ENCODE measurements around the gene ERMP1. TPM values are rescaled to one million over a fixed set of nuclear protein-coding genes. Genes with fewer than 3 reads are reported as not detected.

Gene ERMP1
- total RNA-seq, 2 experiments from 2014 or later = 14.7 to 15.9 TPM

DNA sequence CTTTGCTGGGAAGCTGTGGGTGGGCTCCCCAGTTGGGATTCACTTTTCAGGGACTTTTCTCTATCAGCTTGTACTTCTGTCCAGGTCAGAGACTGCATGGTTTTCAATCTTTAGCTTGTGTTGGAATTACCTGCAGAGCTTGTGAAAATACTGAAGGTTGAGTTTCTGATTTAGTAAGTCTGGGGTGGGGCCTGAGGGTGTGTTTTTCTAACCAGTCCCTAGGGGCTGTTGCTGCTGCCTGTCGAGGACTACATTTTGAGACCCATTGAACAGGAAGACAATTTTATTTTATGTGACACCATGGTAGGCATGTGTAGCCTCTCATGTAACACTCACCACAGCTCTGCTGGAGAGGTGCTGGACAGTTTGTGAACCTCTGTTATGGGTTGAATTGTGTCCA lies 43.1 kb upstream of the ERMP1 start:
- H3K27me3 Mint-ChIP-seq = no peaks in the 10 kb centered on the region
- peaks cover 8% of the 10 kb centered on the region for H3K4me1 Mint-ChIP-seq (ENCODE audit: low read depth)
- ATAC-seq (peak; percentile 24), DNase-seq (no peak)
- intact Hi-C loops (cut with micrococcal nuclease) = no loop called here
- H3K27ac Mint-ChIP-seq = no peak overlapping the region
- no peak for TF ChIP-seq CTCF (IDR thresholded peaks at IDR 0.05)
- CTCF ChIA-PET = interaction anchor here (0.7 to 1.6 kb wide), 3 partner anchors 10 to 178 kb away, joined by 3 to 5 read pairs (median 4); no protein-coding TSS in a partner anchor
- no peaks in the 10 kb centered on the region for H3K36me3 Mint-ChIP-seq (ENCODE audit: low read depth)
- no peak overlapping the region for H3K4me3 Mint-ChIP-seq
- H3K9me3 Mint-ChIP-seq = no peaks in the 10 kb centered on the region
- POLR2A ChIA-PET = no interaction called here

DNA sequence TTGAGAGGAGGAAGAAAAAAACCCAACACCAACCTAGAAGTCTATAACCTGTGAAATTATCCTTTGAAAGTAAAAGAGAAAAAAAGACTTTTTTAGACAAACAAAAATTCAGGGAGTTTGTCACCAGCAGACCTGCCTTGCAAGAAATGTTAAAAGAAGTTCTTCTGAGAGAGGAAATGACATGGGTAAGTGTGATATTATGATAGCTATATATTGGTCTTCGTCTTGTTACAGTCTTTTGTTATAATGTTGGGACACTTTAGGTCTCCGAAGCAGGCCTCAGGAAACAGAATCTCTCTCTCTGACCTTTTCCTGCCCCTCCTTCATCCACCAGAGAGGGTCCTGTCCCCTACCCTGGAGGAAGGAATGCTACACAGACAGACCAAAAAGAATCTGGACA lies 41.1 kb upstream of the ERMP1 start:
- ATAC-seq (no peak), DNase-seq (no peak)
- H3K9me3 Mint-ChIP-seq = no peaks in the 10 kb centered on the region
- no peaks in the 10 kb centered on the region for H3K36me3 Mint-ChIP-seq (ENCODE audit: low read depth)
- CTCF ChIA-PET = interaction anchor here (3.5 kb wide), 1 partner anchor 13 kb away, joined by 26 read pairs; no protein-coding TSS in a partner anchor
- POLR2A ChIA-PET = no interaction called here
- no peak overlapping the region for H3K4me3 Mint-ChIP-seq
- intact Hi-C loops (cut with micrococcal nuclease) = no loop called here
- TF ChIP-seq CTCF (IDR thresholded peaks at IDR 0.05) = no peak
- peaks cover 19% of the 10 kb centered on the region for H3K4me1 Mint-ChIP-seq (ENCODE audit: low read depth)
- peak overlapping the region; percentile 18 for H3K27ac Mint-ChIP-seq
- no peaks in the 10 kb centered on the region for H3K27me3 Mint-ChIP-seq

DNA sequence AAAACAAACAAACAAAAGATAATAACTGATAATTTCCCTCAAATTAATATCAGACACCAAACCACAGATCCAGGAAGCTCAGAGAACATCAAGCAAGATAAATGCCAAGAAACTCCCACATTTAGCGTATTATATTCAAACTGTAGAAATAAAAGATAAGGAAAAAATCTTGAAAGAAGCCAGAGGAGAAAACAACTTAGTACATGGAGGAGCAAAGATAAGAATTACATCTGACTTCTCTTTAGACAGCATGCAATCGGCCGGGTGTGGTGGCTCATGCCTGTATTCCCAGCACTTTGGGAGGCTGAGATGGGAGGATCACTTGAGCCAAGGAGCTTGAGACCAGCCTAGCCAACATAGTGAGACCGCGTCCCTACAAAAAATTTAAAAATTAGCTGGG lies 40.5 kb upstream of the ERMP1 start:
- Mint-ChIP-seq H3K4me1 (ENCODE audit: low read depth) (peaks cover 19% of the 10 kb centered on the region), H3K36me3 (ENCODE audit: low read depth) (no peaks in the 10 kb centered on the region), H3K9me3 (no peaks in the 10 kb centered on the region), H3K27ac (no peak overlapping the region), H3K4me3 (no peak overlapping the region), H3K27me3 (no peaks in the 10 kb centered on the region)
- ChIA-PET POLR2A (no interaction called here), CTCF (interaction anchor here (3.5 kb wide), 1 partner anchor 13 kb away, joined by 26 read pairs; no protein-coding TSS in a partner anchor)
- DNase-seq (no peak), ATAC-seq (no peak)
- no peak for TF ChIP-seq CTCF (IDR thresholded peaks at IDR 0.05)
- intact Hi-C loops (cut with micrococcal nuclease) = no loop called here

DNA sequence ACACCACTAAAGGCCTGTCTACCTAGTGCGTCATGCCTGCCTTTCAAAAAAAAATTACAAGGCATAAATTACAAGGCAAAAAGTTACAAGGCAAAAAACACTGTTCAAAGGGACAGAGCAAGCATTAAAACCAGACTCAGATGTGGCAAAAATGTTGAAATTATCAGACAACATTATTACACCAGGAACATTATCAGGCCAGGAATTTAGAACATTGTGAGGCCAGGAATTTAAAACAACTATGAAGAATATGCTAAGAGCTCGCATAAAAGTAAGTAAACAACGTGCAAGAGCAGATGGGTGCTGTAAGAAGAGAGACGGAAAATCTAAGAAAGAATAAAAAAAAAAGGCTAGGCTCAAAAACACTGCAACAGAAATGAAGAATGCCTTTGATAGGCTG lies 39.6 kb upstream of the ERMP1 start:
- DNase-seq = no peak
- CTCF ChIA-PET = interaction anchor here (2.6 to 3.5 kb wide), 2 partner anchors 14 to 40 kb away, joined by 9 to 26 read pairs; partner anchors contain the start of gene ERMP1

DNA sequence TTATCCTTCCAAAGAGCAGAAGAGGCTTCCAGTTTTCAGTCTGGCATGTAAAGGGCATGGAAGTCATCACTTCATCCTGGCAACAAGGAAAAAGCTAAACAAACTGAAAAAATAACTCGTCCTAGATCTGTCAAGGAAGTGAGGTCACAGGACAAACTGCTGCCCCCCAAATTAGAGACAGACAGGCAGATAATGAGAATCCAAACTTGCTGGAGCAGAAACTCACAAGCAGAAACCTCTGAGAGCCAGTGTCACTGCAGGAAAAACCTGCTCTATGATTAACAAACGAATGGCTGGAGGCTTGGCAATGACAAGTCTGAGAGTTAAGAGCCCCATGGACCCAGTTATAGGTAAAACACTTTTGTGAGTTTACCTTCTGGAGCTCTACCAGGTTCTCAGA lies 38.9 kb upstream of the ERMP1 start:
- TF ChIP-seq CTCF (IDR thresholded peaks at IDR 0.05) = no peak
- H3K4me3 Mint-ChIP-seq = no peak overlapping the region
- H3K4me1 Mint-ChIP-seq (ENCODE audit: low read depth) = peaks cover 19% of the 10 kb centered on the region
- no peaks in the 10 kb centered on the region for H3K27me3 Mint-ChIP-seq
- H3K27ac Mint-ChIP-seq = no peak overlapping the region
- ATAC-seq (no peak), DNase-seq (no peak)
- no peaks in the 10 kb centered on the region for H3K36me3 Mint-ChIP-seq (ENCODE audit: low read depth)
- POLR2A ChIA-PET = no interaction called here
- intact Hi-C loops (cut with micrococcal nuclease) = no loop called here
- no peaks in the 10 kb centered on the region for H3K9me3 Mint-ChIP-seq
- CTCF ChIA-PET = interaction anchor here (2.6 to 3.5 kb wide), 2 partner anchors 15 to 39 kb away, joined by 9 to 26 read pairs; partner anchors contain the start of gene ERMP1

More for the DNA sequence above, 39.6 kb upstream of the ERMP1 start:
- ATAC-seq = no peak
- Mint-ChIP-seq H3K27me3 (no peaks in the 10 kb centered on the region), H3K36me3 (ENCODE audit: low read depth) (no peaks in the 10 kb centered on the region), H3K4me3 (no peak overlapping the region), H3K4me1 (ENCODE audit: low read depth) (peaks cover 19% of the 10 kb centered on the region), H3K27ac (no peak overlapping the region), H3K9me3 (no peaks in the 10 kb centered on the region)
- intact Hi-C loops (cut with micrococcal nuclease) = no loop called here
- TF ChIP-seq CTCF (IDR thresholded peaks at IDR 0.05) = no peak
- POLR2A ChIA-PET = no interaction called here
